ENCODE data around the gene OR1S1.

- TF ChIP-seq CTCF (IDR thresholded peaks at IDR 0.05 in 2 of 3, conservative IDR thresholded peaks at IDR 0.05 in 1 of 3; ENCODE audit: borderline replicate concordance in 1 of 3, insufficient read depth in 1 of 3, low read depth in 2 of 3, low read length in 2 of 3) (no peak), TCF7L2 (IDR thresholded peaks at IDR 0.05; ENCODE audit: borderline replicate concordance, extremely low read depth, insufficient read depth, insufficient read length) (no peak), EZH2 (IDR thresholded peaks at IDR 0.05) (no peak), SIN3A (IDR thresholded peaks at IDR 0.05; ENCODE audit: low read depth) (no peak), RAD21 (IDR thresholded peaks at IDR 0.05; ENCODE audit: low read depth) (no peak), ATF3 (IDR thresholded peaks at IDR 0.05) (no peak), YY1 (IDR thresholded peaks at IDR 0.05; ENCODE audit: extremely low read depth, insufficient replicate concordance, low read depth, low read length) (no peak)
Observed at GRCh38 chr11:58192229-58192628, 20.3 kb upstream of the OR1S1 start.

All from HCT116 (cell line).